ENCODE results near the gene POGLUT2.
"Not testable (repeated sequence)": the region's sequence is repeated elsewhere in the genome, so short reads cannot be mapped to it uniquely, and the experiment has no call there.

The POGLUT2 gene

DNA sequence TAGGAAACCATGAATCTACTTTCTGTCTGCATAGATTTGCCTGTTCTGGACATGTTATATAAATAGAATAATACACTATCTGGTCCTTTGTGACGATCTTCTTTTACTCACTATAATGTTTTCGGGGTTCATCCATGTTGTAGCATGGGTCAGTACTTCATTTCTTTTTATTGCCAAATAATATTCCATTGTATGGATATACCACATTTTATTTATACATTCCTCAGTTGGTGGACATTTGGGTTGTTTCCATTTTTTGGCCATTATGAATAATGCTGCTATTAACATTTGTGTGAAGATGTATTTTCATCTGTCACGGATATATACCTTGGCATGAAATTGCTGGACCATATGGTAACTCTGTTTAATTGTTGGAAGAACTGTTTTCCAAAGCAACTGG, 6.9 kb upstream of the POGLUT2 start:
- DNase-seq: no peak

DNA sequence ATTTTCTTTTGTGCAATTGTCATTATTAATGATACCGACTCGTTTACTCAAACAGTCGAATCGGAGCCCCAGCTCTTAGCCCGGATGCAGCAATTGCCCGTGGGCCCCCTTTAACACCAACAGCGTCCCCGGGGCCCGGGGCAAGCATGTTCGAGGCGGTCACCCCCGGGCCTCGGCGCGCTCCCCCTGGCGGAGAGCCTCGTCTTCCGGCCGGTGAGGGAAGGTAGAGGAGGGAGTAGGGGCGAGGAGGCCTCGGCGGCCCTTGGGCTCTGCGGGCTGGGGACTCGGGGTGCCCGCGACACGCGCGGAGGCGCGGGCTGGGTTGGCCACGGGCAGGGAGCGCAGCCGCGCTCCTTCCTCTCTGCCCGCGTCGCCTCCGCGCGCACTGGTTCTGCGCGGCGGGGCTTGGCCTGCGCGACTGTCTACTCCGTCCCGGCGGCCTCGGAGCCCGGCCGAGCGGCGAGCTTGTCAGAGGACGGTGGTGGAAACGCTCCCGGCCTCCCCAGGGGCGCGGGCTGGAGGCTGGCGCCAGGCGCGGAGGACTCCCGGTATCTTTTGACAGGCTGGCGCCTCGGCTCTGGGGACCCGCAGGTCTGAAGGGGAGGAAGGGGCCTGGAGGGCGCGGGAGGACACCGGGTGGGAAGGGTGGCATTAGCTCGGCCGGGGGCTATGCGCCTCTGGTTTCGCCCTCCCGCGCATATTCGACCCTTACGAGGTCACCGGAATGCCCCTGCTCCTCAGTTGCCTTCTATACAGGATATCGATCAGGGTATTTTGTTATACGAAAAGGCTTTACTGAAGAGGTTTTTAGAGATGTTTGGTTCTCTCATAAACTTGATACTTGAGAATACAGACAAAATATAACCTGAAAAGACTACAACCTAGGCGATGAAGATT, 1.6 kb upstream of the POGLUT2 start:
- DNase-seq: peak; percentile 37

DNA sequence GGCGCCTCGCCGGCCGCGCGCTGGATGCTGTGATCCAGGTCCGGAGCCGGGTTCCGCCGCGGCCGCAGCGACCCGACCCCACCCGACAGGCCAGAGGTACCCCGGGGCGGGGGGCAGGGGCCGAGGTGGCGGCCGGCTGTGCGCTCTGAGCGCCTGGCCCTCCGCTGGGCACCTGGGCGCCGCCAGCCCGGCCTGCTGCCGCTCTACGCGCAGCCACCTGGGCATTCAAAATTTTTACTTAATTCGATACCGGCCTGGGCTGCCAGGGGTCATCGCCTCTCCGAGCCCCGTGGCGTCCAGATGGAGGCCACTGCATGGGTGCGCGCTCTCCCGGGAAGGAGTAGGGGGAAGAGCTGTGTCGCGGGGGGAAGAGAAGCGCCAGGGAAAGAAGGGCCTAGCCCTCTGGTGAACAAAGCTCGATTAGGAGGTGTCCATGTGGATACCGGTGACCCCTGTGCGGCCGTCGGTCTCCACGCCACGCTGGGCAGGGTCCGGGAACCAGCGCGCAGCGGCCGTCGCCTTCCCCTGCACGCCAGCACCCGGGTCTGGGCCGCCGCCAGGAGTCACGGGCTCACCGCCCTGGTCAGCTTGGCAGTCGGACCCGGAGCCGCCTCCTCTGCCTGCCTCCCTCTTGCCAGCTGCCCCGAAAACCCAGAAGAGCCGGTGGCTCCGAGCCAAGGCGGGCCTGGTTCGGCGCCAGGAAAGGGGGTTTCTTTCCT, 809 bp upstream of the POGLUT2 start:
- DNase-seq: no peak

- no peak for DNase-seq
Measured at GRCh38 chr13:102793611-102794355, 5.0 kb downstream of the POGLUT2 start.

DNA sequence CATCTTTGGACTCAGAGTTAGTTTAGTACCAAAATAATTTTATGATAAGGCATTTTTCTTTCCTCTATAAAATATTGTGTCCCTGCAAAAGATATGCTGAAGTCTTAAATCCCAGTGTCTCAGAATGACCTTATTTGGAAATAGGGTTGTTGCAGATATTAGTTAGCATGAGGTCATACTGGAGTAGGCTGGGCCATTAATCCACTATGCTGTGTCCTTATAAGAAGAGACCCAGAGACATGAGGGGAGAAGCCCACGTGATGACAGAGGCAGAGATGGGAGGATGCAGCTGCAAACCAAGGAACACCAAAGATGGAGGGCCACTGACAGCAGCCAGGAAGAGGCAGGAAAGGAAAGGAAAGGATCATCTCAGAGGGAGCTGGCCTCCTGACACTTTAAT, 6.4 kb downstream of the POGLUT2 start:
- no peak for DNase-seq

DNA sequence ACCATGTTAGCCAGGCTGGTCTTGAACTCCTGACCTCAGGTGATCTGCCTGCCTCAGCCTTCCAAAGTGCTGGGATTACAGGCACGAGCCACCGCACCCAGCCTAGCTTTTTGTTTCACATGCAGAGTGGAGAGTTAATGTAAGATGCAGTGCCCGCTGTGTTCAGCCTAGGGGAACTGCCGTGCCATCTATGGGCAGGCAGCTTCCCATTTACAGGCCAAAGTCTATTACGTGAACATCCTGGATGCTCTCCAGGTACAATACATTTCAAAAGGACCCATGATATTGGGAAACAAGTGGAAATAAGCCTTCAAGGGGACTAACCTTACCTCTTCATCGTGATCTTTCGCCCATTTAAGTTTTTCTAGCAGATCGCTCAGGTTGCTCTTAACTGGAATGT, 10.1 kb downstream of the POGLUT2 start:
- no peak for DNase-seq

DNA sequence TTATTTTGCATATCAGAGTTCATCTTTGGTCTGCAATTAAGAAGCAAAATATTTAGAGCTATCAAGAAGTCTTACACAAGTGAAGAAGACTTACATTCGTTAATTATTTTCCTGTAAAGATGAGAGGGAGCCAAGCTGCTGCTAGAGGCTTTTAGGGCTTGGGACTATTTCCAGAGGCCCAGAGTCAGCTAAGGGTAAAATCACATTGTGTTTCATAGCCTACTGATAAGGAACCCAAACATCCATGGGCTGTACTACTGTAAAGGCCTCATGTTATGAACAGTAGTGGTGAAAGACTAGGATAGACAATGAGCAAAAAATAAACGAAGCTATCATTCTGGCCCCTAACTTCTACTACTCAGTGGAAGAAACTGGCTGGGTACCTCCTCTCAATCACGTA, 14.3 kb downstream of the POGLUT2 start:
- DNase-seq: no peak

GRCh38 chr13:102781591-102781990, 17.2 kb downstream of the POGLUT2 start:
- DNase-seq: no peak

DNA sequence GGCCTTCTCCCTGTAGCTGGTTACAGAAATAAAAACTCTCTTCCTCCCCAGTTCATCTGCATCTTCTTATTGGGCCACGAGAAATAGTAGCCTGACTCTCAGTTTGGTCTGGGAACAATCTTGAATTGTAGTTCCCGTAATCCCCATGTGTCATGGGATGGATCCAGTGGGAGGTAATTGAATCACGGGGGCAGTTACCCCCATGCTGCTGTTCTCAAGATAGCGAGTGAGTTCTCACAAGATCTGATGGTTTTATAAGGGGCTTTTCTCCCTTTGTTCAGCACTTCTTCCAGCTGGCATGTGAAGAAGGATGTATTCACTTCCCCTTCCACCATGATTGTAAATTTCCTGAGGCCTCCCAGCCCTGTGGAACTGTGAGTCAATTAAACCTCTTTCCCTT, 18.1 kb downstream of the POGLUT2 start:
- DNase-seq: not testable (repeated sequence)

- DNase-seq: no peak
Measured at GRCh38 chr13:102779436-102780159, 19.2 kb downstream of the POGLUT2 start.

GRCh38 chr13:102777736-102778135, 21.0 kb downstream of the POGLUT2 start:
- DNase-seq: no peak

DNA sequence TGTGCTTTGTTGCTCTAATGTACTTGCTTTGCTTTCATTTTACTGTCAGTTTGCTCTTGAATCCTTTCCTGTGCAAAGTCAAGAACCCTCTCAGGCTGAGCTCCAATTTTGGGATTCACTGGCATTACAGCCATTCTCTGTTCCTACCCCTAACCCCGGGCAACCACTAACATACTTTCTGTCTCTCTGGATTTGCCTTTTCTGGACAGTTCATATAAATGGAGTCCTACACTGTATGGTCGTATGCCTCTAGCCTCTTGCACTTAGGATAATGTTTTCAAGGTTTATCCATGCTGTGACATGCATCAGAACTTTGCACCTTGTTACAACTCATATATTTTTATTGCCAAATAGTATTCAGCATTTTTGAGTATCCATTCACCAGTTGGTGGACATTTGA, 22.5 kb downstream of the POGLUT2 start:
- no peak for DNase-seq

DNA sequence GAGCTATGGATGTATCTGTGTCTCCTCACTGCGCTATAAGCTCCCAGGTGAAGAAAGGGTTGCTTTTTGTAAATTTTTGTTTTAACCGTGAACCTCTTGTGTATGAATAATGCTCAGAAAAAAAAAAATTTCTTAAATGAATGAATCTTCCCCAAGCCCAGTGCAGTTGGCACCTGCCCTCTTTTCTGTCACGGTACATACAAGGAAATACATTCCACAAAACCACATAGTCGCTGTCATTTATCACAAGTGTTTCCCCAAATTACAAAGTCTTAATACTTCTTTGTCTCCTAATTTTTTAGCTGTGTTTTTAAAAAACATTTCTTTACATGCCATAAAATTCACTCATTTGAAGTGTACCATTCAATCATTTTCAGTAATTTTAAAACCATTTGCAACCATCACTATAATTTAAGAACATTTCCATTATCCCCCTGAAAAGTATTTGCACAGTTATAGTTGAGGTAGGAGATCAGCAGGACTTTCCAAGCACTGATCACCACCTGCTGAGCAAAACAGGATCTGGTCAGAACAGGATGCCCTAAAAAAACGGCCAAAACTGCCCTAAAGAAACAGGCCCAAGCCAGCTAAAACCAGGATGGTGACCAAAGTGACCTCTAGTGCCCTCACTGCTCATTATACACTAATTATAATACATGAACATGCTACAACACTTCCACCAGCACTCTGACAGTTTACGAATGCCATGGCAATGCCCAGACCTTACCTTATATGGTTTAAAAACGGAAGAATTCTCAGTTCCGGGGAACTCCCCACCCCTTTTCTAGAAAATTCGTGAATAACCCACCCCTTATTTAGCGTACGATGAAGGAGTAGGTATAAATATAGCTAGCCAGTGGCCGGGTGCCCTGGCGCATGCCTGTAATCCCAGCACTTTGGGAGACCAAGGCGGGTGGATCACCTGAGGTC, 23.9 kb downstream of the POGLUT2 start:
- no peak for DNase-seq

GRCh38 chr13:102774214-102774568, 24.6 kb downstream of the POGLUT2 start:
- DNase-seq: no peak

- peak; percentile 36 for DNase-seq
Measured at GRCh38 chr13:102773441-102774213, 25.1 kb downstream of the POGLUT2 start, which contains the start of gene TEX30. Gene TEX30, minus strand, starts transcription at chr13:102773786. Its CDS starts 3,760 bp downstream, at chr13:102770026.

DNA sequence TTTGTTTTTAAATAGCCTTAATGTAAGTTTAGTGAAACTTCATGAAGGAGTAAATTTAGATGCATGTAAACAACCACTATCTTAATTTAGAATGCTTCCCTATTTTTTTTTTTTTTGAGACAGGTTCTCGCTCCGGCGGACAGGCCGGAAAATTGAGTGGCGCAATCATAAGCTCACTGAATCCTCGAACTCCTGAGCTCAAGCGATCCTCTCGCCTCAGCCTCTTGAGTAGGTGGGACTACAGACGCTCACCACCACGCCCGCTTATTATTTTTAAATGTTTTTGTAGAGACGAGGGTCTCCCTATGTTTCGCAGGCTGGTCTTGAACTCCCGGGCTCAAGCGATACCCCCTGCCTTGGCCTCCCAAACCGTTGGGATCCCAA, 26.7 kb downstream of the POGLUT2 start:
- DNase-seq: no peak

GRCh38 chr13:102771298-102772041, 27.3 kb downstream of the POGLUT2 start:
- DNase-seq: no peak

DNA sequence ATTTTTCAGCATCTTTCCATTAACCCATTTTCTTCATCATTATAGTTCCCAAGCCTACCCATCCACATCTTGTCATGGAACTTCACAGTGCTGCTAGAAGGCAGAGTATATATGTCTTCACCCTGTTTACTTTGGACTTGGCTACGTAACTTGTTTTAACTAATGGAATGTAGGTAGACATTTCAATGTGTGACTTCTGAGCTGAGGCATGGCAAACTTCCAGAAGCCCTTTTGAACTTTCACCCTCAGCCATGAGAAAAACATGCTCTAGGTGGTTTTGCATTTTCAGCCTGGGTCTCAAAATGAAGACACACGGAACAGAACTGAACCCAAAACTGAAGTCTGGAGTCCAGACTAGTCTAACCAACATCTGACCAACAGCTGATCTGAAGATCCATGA, 28.3 kb downstream of the POGLUT2 start:
- DNase-seq: no peak

GRCh38 chr13:102769679-102770078, 29.1 kb downstream of the POGLUT2 start:
- DNase-seq: no peak

DNA sequence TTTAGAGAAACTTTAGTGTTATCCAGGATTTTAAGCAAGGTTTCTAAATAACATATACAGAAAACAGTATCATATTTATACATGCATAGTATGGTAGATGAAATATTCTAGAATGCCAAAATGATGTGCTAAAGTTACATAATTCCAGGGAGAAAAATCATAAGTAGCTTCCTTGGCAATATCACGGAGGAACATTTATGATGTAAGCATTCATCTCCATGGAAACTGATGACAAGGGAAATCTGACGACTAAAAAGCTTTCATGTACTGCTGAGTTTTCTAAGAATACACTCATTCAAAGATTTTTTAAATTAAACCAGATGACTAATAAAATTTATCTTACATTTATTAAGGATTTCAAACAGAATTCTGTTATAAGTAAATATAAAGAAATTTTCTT, 29.9 kb downstream of the POGLUT2 start:
- no peak for DNase-seq
